ENCODE data around the gene TSPAN14.

The TSPAN14 gene

GRCh38 chr10:80486785-80487420 lies 32.8 kb downstream of the TSPAN14 start:
- in situ Hi-C loops (cut with HindIII; ENCODE audit: low sequenced_read_pairs), result no loop called here

GRCh38 chr10:80487421-80487785 lies 33.3 kb downstream of the TSPAN14 start:
- in situ Hi-C loops (cut with HindIII; ENCODE audit: low sequenced_read_pairs), result no loop called here

- in situ Hi-C loops (cut with HindIII; ENCODE audit: low sequenced_read_pairs), result no loop called here
These were observed 33.9 kb downstream of the TSPAN14 start for GRCh38 chr10:80487791-80488538.

- in situ Hi-C loops (cut with HindIII; ENCODE audit: low sequenced_read_pairs), result no loop called here
These were observed 34.5 kb downstream of the TSPAN14 start for GRCh38 chr10:80488539-80489066.

DNA sequence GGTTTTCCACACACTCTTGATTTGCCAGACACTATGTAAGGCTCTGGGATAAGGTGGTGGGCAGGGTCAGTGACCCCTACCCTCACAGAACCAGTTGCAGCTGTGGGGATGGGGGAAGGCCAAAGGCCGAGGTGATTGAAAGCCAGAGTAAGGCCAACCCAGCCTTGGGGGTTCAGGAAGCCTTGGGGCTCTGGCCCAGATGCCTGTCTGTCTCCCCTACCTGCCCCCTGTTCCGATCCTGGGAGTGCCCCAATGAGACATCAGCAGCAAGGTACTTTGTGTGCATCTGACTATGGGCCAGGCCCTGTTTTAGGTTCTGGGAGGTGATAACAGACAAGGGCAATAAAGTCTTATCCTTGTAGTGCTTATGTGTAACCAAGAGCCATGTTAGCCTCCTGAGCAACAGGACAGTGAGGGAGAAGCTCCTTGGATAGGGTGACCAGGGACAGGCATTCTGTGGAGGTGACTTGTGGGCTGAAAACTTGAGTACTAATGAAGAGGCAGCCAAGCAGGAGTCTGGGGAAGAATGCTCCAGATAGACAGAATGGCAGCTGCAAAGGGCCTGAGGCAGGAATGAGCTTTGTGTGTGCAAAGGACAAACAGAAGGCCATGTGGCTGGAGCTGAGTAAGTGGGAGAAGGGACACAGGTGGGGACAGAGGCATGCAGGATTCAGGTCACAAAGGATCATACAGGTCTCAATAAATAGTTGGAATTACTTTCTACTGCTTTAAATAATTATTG lies 35.4 kb downstream of the TSPAN14 start:
- in situ Hi-C loops (cut with HindIII; ENCODE audit: low sequenced_read_pairs), result no loop called here

DNA sequence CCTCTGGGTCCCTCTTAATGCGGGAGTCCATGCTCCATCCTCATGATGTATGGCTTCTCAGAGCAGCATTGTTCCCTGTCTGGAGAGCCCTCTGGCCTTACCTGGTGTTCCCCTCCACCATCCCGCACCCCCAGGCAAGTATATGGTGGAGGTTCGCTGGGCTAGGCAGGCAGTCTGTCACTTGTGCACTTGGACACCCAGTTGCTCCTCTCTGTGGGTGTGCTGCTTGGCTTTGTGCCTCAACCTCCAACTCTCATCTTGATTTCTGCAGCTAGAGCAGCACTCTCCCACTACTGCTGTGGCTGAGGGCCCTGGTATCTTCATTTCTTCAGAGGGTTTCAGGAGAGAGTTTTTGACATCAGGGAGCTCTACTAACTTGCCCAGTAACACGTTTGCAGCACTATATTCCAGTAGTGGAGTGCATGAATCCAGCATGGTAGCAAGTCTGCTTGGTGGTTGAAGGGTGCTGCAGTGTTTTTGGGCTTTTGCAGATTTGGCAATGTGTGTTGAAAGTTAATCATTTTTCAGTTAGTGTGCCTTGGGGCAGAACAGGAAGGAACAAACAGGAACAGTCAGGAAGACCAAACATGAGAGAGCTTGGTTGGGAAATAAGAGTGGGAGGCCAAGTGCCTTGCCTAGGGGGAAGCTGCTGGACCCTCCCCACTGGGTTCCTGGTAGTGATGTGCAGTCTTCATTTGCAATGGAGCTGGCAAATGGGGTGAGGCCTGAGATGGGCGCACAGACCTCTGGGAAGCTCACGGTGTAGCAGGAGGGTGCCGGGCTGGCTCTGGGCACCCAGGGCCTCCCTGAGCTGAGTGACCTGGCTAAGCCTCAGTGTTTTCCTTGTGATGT lies 37.4 kb downstream of the TSPAN14 start:
- in situ Hi-C loops (cut with HindIII; ENCODE audit: low sequenced_read_pairs), result no loop called here

DNA sequence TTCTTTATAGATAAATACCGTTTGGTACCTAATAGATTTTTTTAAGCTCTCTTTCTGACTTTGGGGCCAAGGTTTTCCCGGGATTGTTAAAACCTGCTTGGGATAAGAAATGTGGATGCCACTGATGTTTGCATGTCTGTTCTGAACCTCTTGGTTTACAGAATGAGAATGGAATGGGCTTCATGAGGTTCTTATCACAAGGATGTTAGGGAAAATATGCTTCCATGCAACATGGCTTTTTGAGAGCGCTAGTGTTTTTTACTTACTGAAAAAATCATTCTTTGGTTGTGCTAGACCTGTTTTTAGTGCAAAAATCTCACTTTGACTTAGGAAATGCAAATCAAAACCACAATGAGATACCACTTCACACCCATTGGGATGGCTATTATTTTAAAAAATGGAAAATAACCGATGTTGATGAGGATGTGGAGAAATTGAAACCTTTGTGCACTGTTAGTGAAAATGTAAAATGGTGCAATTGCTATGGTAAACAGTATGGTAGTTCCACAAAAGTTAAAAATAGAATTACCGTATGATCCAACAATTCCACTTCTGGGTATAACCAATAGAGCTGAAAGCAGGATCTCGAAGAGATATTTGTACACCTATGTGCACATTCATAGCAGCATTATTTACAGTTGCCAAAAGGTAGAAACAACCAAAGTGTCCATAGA lies 38.9 kb downstream of the TSPAN14 start:
- in situ Hi-C loops (cut with HindIII; ENCODE audit: low sequenced_read_pairs), result no loop called here

DNA sequence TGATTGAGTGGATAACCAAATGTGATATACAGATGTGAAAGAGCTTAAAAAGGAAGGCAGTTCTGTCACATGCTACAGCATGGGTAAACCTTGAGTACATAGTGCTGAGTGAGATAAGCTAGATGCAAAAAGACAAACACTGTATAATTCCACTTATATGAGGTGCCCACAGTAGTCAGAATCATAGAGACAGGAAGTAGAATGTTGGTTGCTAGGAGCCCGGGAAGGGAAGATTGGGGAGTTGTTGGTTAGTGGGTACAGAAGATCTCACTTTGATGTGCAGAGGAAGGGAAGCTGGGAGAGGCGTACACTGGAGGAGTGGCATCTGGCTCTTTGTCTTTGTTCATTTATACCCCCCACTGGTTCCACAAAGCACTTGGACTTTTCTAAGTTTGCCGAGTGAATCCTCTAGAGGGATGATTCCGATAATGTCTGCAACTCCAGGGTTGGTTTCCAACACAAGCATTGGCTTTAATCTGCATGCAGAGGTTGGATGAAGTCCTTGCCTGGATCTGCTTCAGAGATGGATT lies 39.5 kb downstream of the TSPAN14 start:
- in situ Hi-C loops (cut with HindIII; ENCODE audit: low sequenced_read_pairs), result no loop called here

- in situ Hi-C loops (cut with HindIII; ENCODE audit: low sequenced_read_pairs), result no loop called here
These were observed 42.6 kb downstream of the TSPAN14 start for GRCh38 chr10:80496555-80497172.

DNA sequence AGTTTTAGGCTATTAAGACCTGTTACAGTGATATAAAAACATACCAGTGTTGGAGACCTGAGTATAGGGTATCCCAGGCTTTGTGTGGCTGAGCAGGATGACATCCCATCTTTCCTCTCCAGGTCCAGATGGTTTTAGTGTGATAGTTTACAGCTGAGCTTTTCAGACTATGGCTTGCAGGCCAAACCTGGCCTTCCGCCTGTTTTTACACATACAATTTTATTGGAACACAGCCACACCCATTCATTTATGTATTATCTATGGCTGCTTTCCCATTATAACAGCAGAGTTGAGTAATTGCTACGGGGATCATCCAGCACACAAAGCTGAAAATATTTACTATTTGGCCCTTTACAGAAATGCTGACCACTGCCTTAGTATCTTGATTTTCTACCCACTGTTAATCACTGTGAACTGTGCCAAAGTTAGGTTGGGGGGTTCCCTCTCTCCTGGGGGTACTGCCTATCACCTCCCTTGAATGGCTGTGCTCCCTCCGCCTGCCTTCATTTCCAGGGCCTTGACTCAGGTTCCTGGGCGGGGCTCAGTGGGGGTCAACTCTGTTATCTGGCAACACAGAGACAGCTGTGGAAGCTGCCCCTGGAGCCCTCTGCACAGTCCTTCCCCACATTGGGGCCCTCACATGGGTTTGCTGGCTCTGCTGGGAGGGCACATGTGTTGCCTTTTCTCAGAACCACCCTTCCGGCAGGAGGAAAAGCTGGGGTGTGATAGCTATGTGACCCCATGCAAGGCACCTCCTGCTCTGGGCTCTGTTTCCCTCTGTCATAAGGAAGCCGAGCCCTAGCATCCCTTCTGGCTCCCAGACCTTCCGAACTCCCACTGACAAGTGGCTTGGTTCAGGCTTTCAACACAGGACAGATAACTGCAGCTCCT lies 43.3 kb downstream of the TSPAN14 start:
- in situ Hi-C loops (cut with HindIII; ENCODE audit: low sequenced_read_pairs), result no loop called here

- in situ Hi-C loops (cut with HindIII; ENCODE audit: low sequenced_read_pairs), result no loop called here
These were observed 44.1 kb downstream of the TSPAN14 start for GRCh38 chr10:80498078-80498832.

- in situ Hi-C loops (cut with HindIII; ENCODE audit: low sequenced_read_pairs), result no loop called here
These were observed 45.0 kb downstream of the TSPAN14 start for GRCh38 chr10:80498833-80499741.

DNA sequence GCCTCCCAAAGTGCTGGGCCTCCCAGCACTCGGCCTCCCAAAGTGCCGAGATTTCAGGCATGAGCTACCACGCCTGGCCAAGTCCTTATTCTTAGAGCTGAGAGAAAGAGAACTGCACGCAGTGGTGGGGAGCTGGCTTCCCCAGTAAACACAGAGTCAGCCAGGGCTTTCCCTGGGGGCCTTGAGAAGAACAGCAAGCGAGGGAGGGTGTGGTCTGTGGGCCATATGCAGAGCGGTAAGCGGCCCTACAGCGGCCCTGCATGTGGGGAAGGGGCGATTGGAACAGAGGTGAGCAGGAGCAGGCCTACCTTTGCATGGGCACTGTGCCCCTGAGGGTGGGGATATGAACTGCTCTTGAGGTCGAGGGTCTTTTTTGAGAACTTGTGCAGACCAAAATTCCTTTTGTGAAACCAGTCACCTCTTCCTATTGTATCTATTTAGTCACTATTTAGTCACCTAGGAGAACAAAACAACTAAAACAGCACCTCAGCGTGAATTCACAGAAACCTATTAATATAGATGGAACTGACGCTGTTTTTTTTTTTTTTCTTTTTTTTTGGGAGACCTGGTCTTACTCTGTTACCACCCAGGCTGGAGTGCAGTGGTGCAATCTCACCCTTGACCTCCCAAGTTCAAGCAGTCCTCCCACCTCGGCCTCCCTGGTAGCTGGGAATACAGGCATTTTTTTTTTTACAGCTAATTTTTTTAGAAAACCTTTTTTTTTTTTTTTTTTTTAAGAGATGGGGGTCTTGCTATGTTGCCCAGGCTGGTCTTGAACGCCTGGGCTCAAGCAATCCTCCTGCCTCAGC lies 46.7 kb downstream of the TSPAN14 start:
- in situ Hi-C loops (cut with HindIII; ENCODE audit: low sequenced_read_pairs), result no loop called here

DNA sequence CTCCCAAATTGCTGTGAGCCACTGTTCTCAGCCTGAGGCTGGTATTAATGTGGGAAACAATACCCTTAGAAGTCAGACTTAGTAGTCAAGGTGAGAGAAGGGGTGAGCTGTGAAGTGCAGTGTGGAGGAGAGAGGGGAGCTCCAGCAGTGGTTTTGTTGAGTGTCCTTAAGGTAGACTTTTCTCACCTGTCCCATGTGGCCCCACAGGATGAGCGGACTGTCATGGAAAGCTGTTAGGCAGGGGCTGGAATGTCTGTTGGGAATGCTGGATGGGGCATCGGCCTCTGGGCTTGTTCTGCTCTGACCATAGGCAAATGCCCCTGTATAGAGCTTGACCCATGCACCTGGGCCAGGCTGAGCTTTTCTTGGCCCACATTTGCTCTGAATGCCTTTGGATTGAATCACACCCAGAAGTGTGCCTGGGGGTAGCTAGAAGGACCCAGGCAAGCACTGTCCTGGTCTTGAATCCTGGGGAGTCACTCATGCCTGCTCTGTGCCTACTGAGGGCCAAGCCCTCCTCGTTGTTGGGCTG lies 47.3 kb downstream of the TSPAN14 start:
- in situ Hi-C loops (cut with HindIII; ENCODE audit: low sequenced_read_pairs), result no loop called here

- in situ Hi-C loops (cut with HindIII; ENCODE audit: low sequenced_read_pairs), result no loop called here
These were observed 47.9 kb downstream of the TSPAN14 start for GRCh38 chr10:80501913-80502521.
